Measurements from ENCODE around the gene SYT14. TPM values are rescaled to one million over a fixed set of nuclear protein-coding genes. Genes with fewer than 3 reads are reported as not detected.

The SYT14 gene
- total RNA-seq, 1 experiment from 2014 or later, result 1.4 TPM

DNA sequence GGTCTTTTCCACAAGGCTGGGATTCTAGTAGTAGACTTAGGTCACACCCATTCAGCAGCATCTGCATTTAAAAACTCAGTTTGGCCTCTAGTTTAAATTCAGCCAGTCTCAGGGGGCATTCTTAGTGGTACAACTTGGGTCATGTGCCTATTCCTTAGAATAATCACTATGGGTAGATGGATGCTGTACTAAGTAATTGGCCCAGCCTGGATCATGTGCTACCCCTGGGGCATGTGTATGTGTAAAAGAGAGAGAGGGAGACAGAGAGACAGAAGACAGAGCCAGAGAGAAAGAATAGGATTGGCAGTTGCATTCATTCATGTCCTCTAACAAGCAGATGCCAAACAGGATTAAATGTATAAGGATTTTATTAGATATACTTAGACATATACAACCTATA, 13.6 kb upstream of the SYT14 start:
- H4K20me1 ChIP-seq (ENCODE audit: insufficient read depth), result no peaks in the 10 kb centered on the region
- no TSS peak for BruUV-seq (replicated peaks)
- POLR2A ChIA-PET (ENCODE audit: unreplicated experiment), result no interaction called here
- no peak overlapping the region for H3K27ac ChIP-seq
- no peak overlapping the region for H2AFZ ChIP-seq
- no peak overlapping the region for H3K4me3 ChIP-seq
- no peaks in the 10 kb centered on the region for H3K36me3 ChIP-seq (ENCODE audit: low read depth)
- CTCF ChIA-PET, result no interaction called here
- no peaks in the 10 kb centered on the region for H3K9me3 ChIP-seq (ENCODE audit: insufficient read depth, low read depth)
- no peaks in the 10 kb centered on the region; the same call in 1 of the 2 replicates for H3K9me2 ChIP-seq (ENCODE audit: insufficient read depth)
- no peaks in the 10 kb centered on the region for H3K27me3 ChIP-seq (ENCODE audit: insufficient read depth, low read depth)
- no peak for TF ChIP-seq CTCF (conservative IDR thresholded peaks at IDR 0.05)
- TF ChIP-seq EZH2 (IDR thresholded peaks at IDR 0.05; ENCODE audit: low read depth), result no peak
- H3K4me1 ChIP-seq (replicated peaks; ENCODE audit: insufficient read depth), result peaks cover 6% of the 10 kb centered on the region; the same call in 1 of the 2 replicates
- no peaks in the 10 kb centered on the region for H3F3A ChIP-seq (ENCODE audit: insufficient read depth, low read depth)
- intact Hi-C loops (cut with micrococcal nuclease; ENCODE audit: unreplicated experiment), result no loop called here
- H3K4me2 ChIP-seq, result no peak overlapping the region
- DNase-seq, result no peak
- no peaks in the 10 kb centered on the region for H3K79me2 ChIP-seq (ENCODE audit: low read depth)

GRCh38 chr1:209926045-209926444, 12.0 kb upstream of the SYT14 start:
- DNase-seq, result peak in 1 of 2 experiments; percentile 29
- H3K27me3 ChIP-seq (ENCODE audit: insufficient read depth, low read depth), result no peaks in the 10 kb centered on the region
- H3K79me2 ChIP-seq (ENCODE audit: low read depth), result no peaks in the 10 kb centered on the region
- TF ChIP-seq CTCF (conservative IDR thresholded peaks at IDR 0.05) (no peak), EZH2 (IDR thresholded peaks at IDR 0.05; ENCODE audit: low read depth) (no peak)
- no peak overlapping the region for H3K4me3 ChIP-seq
- POLR2A ChIA-PET (ENCODE audit: unreplicated experiment), result interaction anchor here (0.6 to 0.7 kb wide), 3 partner anchors 53 to 498 kb away, joined by 4 to 8 read pairs (median 5); no protein-coding TSS in a partner anchor
- no peak overlapping the region for H2AFZ ChIP-seq
- intact Hi-C loops (cut with micrococcal nuclease; ENCODE audit: unreplicated experiment), result no loop called here
- CTCF ChIA-PET, result no interaction called here
- H4K20me1 ChIP-seq (ENCODE audit: insufficient read depth), result no peaks in the 10 kb centered on the region
- BruUV-seq (replicated peaks), result no TSS peak
- peaks cover 6% of the 10 kb centered on the region; the same call in 1 of the 2 replicates for H3K4me1 ChIP-seq (replicated peaks; ENCODE audit: insufficient read depth)
- no peak overlapping the region for H3K27ac ChIP-seq
- peak overlapping the region; percentile 18; the same call in 1 of the 2 replicates for H3K4me2 ChIP-seq
- no peaks in the 10 kb centered on the region for H3K36me3 ChIP-seq (ENCODE audit: low read depth)
- no peaks in the 10 kb centered on the region for H3F3A ChIP-seq (ENCODE audit: insufficient read depth, low read depth)
- H3K9me2 ChIP-seq (ENCODE audit: insufficient read depth), result no peaks in the 10 kb centered on the region; the same call in none of the 2 replicates
- H3K9me3 ChIP-seq (ENCODE audit: insufficient read depth, low read depth), result no peaks in the 10 kb centered on the region

GRCh38 chr1:209927466-209927865, 10.6 kb upstream of the SYT14 start:
- POLR2A ChIA-PET (ENCODE audit: unreplicated experiment), result no interaction called here
- Histone ChIP-seq H3K4me1 (replicated peaks; ENCODE audit: insufficient read depth) (peaks cover 6% of the 10 kb centered on the region; the same call in 1 of the 2 replicates), H2AFZ (no peak overlapping the region), H4K20me1 (ENCODE audit: insufficient read depth) (no peaks in the 10 kb centered on the region), H3K4me2 (no peak overlapping the region), H3K36me3 (ENCODE audit: low read depth) (no peaks in the 10 kb centered on the region), H3K9me2 (ENCODE audit: insufficient read depth) (no peaks in the 10 kb centered on the region; the same call in none of the 2 replicates), H3K79me2 (ENCODE audit: low read depth) (no peaks in the 10 kb centered on the region), H3F3A (ENCODE audit: insufficient read depth, low read depth) (no peaks in the 10 kb centered on the region), H3K9me3 (ENCODE audit: insufficient read depth, low read depth) (no peaks in the 10 kb centered on the region), H3K27me3 (ENCODE audit: insufficient read depth, low read depth) (no peaks in the 10 kb centered on the region), H3K4me3 (no peak overlapping the region), H3K27ac (no peak overlapping the region)
- BruUV-seq (replicated peaks), result no TSS peak
- DNase-seq, result no peak
- intact Hi-C loops (cut with micrococcal nuclease; ENCODE audit: unreplicated experiment), result no loop called here
- CTCF ChIA-PET, result interaction anchor here (0.5 to 0.7 kb wide), 2 partner anchors 15 to 1704 kb away, joined by 5 to 9 read pairs; no protein-coding TSS in a partner anchor
- TF ChIP-seq EZH2 (IDR thresholded peaks at IDR 0.05; ENCODE audit: low read depth), result no peak
- TF ChIP-seq CTCF (conservative IDR thresholded peaks at IDR 0.05), result no peak
